Liver (tissue), 9 donors: ENCODE data around the gene APOL3. TPM values are rescaled to one million over a fixed set of nuclear protein-coding genes. Genes with fewer than 3 reads are reported as not detected.

Source experiments
- DNase-seq: peaks from one replicate; pipeline ENCODE4 v3.0.0-alpha.2; 2017; ENCODE audit warnings: low spot score
- H3K27ac ChIP-seq, 2 donors: one replicate each; pipeline ENCODE4 v1.7.0; 2013; ENCODE audit warnings: inconsistent platforms in 2 of 2, low read length in 2 of 2, control low read depth in 1 of 2, low read depth in 1 of 2, mild to moderate bottlenecking in 1 of 2
- H3K27me3 ChIP-seq, 4 donors: one replicate each; pipeline versions ENCODE4 v1.6.1 to v1.7.0; 2013; ENCODE audit warnings: low read length in 3 of 4, inconsistent platforms in 1 of 4, mild to moderate bottlenecking in 1 of 4, moderate library complexity in 1 of 4; ENCODE audit not compliant: control insufficient read depth in 4 of 4, insufficient read depth in 4 of 4
- H3K36me3 ChIP-seq, 4 donors: one replicate each; pipeline versions ENCODE4 v1.6.1 to v1.7.0; 2013; ENCODE audit warnings: low read length in 3 of 4, mild to moderate bottlenecking in 3 of 4, low read depth in 1 of 4, moderate library complexity in 1 of 4; ENCODE audit not compliant: control insufficient read depth in 4 of 4, insufficient read depth in 3 of 4
- H3K4me1 ChIP-seq, 4 donors: one replicate each; pipeline versions ENCODE4 v1.6.1 to v1.7.0; 2013; ENCODE audit warnings: low read length in 3 of 4, mild to moderate bottlenecking in 3 of 4, moderate library complexity in 1 of 4; ENCODE audit not compliant: control insufficient read depth in 4 of 4, insufficient read depth in 4 of 4
- H3K4me3 ChIP-seq, 3 donors: one replicate each; pipeline versions ENCODE4 v1.6.1 to v1.7.0; 2013; ENCODE audit warnings: low read length in 3 of 3, control low read depth in 1 of 3, low read depth in 1 of 3, mild to moderate bottlenecking in 1 of 3
- H3K9ac ChIP-seq, 2 donors: one replicate each; pipeline ENCODE4 v1.7.0; 2013; ENCODE audit warnings: low read length in 2 of 2, mild to moderate bottlenecking in 2 of 2, moderate library complexity in 2 of 2, control low read depth in 1 of 2, low read depth in 1 of 2
- H3K9me3 ChIP-seq, 4 donors: one replicate each; pipeline versions ENCODE4 v1.6.1 to v1.7.0; 2013; ENCODE audit warnings: low read length in 3 of 4; ENCODE audit not compliant: control insufficient read depth in 4 of 4
- FOXA2 ChIP-seq: IDR thresholded peaks from 2 replicates; pipeline ENCODE4 v1.6.1; 2016; ENCODE audit warnings: antibody characterized with exemption
- GABPA ChIP-seq, 2 donors: IDR thresholded peaks in 1 of 2; conservative IDR thresholded peaks in 1 of 2; 2 replicates each; pipeline ENCODE4 v1.6.1; 2016; ENCODE audit warnings: antibody characterized with exemption in 2 of 2, mild to moderate bottlenecking in 1 of 2, moderate library complexity in 1 of 2
- HNF4G ChIP-seq: IDR thresholded peaks from 2 replicates; pipeline ENCODE4 v1.6.1; 2016; ENCODE audit warnings: antibody characterized with exemption
- JUND ChIP-seq, 2 donors: IDR thresholded peaks; 2 replicates each; pipeline ENCODE4 v1.6.1; 2016; ENCODE audit warnings: antibody characterized with exemption in 2 of 2
- NR2F2 ChIP-seq: IDR thresholded peaks from 2 replicates; pipeline ENCODE4 v1.6.1; 2016; ENCODE audit warnings: antibody characterized with exemption
- RAD21 ChIP-seq, 2 donors: IDR thresholded peaks; 2 replicates each; pipeline ENCODE4 v1.6.1; 2016; ENCODE audit warnings: antibody characterized with exemption in 2 of 2, mild to moderate bottlenecking in 2 of 2
- RXRA ChIP-seq, 2 donors: IDR thresholded peaks; 2 replicates each; pipeline ENCODE4 v1.6.1; 2017 to 2018; ENCODE audit warnings: antibody characterized with exemption in 2 of 2, mild to moderate bottlenecking in 1 of 2
- TAF1 ChIP-seq: conservative IDR thresholded peaks from 2 replicates; pipeline ENCODE4 v1.6.1; 2016; ENCODE audit warnings: antibody characterized with exemption, mild to moderate bottlenecking
- YY1 ChIP-seq: IDR thresholded peaks from 2 replicates; pipeline ENCODE4 v1.6.1; 2016; ENCODE audit warnings: antibody characterized with exemption, mild to moderate bottlenecking
- WGBS: extraction: QIAGEN DNeasy Blood & Tissue Kit; methylation state at CpG from one replicate; pipeline ENCODE4 v1.1.7; 2013; 5-methylcytosine and 5-hydroxymethylcytosine counted together
- polyA plus RNA-seq, 2 donors: library from polyadenylated mRNA; stranded (reverse) in 1 of 2; unstranded in 1 of 2; fragments of 200-250 nt in 1 of 2; fragments of >200 nt in 1 of 2; fragmentation: Nextera tagmentation in 1 of 2; extraction: Ambion mirVana in 1 of 2; gene quantifications; one replicate each; pipeline versions ENCODE4 v1.2.1 to v1.2.3, GENCODE V29; 2013 to 2015
- total RNA-seq, 2 donors: library from RNA; depleted of rRNA; stranded (reverse); fragments of >200 nt; gene quantifications; one replicate each; pipeline ENCODE4 v1.2.3, GENCODE V29; 2014
- TF ChIP-seq, protein P1 (sequence below): IDR thresholded peaks from 2 replicates; pipeline ENCODE4 v1.6.1; 2016; ENCODE audit warnings: antibody characterized with exemption
- TF ChIP-seq, protein P2 (sequence below): IDR thresholded peaks from 2 replicates; pipeline ENCODE4 v1.6.1; 2016; ENCODE audit warnings: antibody characterized with exemption
- TF ChIP-seq, protein P3 (sequence below): fragments of 150-350 bp; IDR thresholded peaks from 2 replicates; pipeline ENCODE4 v1.5.1; 2017; ENCODE audit warnings: improper control_type of control experiment, low read depth, low read length; ENCODE audit not compliant: missing input control
- TF ChIP-seq, protein P4 (sequence below): IDR thresholded peaks from 2 replicates; pipeline ENCODE4 v1.6.1; 2016; ENCODE audit warnings: antibody characterized with exemption
- TF ChIP-seq, protein P5 (sequence below): IDR thresholded peaks from 2 replicates; pipeline ENCODE4 v1.6.1; 2016; ENCODE audit warnings: antibody characterized with exemption, mild to moderate bottlenecking
- donor health status: healthy.
- donor health status: healthy.
- donor health status: healthy.
- donor health status: healthy.
- donor health status: healthy.

Gene APOL3
- total and polyA plus RNA-seq, 4 donors: 7.2 to 34.5 (median 11.8) TPM

DNA sequence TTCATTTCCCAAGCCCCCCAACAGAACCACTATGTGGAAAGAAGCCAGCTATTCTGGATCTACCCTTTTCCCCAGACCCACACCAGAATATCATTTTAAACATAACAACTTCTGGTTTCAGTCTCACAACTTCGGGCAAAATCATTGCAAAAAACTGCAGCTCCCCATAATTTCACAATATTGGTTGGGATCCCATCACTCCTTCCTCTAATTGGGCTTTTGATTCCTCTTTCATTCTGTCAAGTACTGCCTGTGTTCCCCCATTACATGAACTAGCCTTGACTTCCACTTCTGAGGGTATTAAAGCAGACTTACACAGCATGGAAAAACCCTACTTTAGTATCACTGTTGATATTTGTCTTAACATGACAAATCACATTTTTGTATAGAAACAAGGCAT lies 4.1 kb upstream of the APOL3 start:
- WGBS: 46% methylated on average over 1 of the region's 1 CpG

DNA sequence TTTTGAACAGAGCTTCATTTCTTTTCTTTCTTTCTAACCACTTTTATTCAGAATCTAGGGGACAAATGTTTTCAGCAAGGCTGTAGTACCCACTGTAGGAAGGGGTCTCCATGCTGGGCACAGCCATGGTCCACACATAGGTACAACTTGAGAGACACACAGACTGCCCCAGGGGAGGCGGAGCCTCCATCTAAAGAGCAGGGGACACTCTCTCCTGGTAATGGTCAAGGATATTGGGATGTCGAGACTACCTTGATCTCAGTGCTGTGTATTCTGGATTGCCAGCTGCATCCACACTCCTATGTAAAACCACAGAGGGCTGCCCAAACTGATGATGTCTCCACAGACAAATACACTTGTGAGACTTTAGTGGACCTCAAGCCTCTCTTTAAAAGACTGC lies 2.9 kb upstream of the APOL3 start:
- no peaks in the 10 kb centered on the region for H3K36me3 ChIP-seq
- H3K4me1 ChIP-seq: peaks cover 12 to 73% (median 61%) of the 10 kb centered on the region in 4 donors
- no peaks in the 10 kb centered on the region for H3K27me3 ChIP-seq
- peak overlapping the region in 2 of 3 donors; percentile 36 to 51 for H3K4me3 ChIP-seq
- peak overlapping the region; percentile 92 to 96 for H3K27ac ChIP-seq
- H3K9ac ChIP-seq: peak overlapping the region; percentile 23 to 84
- DNase-seq: no peak
- H3K9me3 ChIP-seq: no peaks in the 10 kb centered on the region
- TF ChIP-seq RXRA (IDR thresholded peaks at IDR 0.05) (no peak), JUND (IDR thresholded peaks at IDR 0.05) (no peak), YY1 (no peak), GABPA (IDR thresholded peaks at IDR 0.05 in 1 of 2, conservative IDR thresholded peaks at IDR 0.05 in 1 of 2) (no peak), FOXA2 (no peak), TAF1 (no peak), RAD21 (IDR thresholded peaks at IDR 0.05) (no peak), NR2F2 (no peak)
- TF ChIP-seq, protein P1, sequence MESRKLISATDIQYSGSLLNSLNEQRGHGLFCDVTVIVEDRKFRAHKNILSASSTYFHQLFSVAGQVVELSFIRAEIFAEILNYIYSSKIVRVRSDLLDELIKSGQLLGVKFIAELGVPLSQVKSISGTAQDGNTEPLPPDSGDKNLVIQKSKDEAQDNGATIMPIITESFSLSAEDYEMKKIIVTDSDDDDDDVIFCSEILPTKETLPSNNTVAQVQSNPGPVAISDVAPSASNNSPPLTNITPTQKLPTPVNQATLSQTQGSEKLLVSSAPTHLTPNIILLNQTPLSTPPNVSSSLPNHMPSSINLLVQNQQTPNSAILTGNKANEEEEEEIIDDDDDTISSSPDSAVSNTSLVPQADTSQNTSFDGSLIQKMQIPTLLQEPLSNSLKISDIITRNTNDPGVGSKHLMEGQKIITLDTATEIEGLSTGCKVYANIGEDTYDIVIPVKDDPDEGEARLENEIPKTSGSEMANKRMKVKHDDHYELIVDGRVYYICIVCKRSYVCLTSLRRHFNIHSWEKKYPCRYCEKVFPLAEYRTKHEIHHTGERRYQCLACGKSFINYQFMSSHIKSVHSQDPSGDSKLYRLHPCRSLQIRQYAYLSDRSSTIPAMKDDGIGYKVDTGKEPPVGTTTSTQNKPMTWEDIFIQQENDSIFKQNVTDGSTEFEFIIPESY: no peak
- TF ChIP-seq, protein P2, sequence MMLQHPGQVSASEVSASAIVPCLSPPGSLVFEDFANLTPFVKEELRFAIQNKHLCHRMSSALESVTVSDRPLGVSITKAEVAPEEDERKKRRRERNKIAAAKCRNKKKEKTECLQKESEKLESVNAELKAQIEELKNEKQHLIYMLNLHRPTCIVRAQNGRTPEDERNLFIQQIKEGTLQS: no peak
- TF ChIP-seq, protein P3, sequence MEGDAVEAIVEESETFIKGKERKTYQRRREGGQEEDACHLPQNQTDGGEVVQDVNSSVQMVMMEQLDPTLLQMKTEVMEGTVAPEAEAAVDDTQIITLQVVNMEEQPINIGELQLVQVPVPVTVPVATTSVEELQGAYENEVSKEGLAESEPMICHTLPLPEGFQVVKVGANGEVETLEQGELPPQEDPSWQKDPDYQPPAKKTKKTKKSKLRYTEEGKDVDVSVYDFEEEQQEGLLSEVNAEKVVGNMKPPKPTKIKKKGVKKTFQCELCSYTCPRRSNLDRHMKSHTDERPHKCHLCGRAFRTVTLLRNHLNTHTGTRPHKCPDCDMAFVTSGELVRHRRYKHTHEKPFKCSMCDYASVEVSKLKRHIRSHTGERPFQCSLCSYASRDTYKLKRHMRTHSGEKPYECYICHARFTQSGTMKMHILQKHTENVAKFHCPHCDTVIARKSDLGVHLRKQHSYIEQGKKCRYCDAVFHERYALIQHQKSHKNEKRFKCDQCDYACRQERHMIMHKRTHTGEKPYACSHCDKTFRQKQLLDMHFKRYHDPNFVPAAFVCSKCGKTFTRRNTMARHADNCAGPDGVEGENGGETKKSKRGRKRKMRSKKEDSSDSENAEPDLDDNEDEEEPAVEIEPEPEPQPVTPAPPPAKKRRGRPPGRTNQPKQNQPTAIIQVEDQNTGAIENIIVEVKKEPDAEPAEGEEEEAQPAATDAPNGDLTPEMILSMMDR: no peak
- 60% methylated on average over 2 of the region's 2 CpGs for WGBS

More for the DNA sequence above, 4.1 kb upstream of the APOL3 start:
- H3K36me3 ChIP-seq: no peaks in the 10 kb centered on the region
- H3K4me3 ChIP-seq: peak overlapping the region in 2 of 3 donors; percentile 0 to 3
- DNase-seq: no peak
- no peak for TF ChIP-seq TAF1
- no peak for TF ChIP-seq HNF4G
- TF ChIP-seq, protein P4, sequence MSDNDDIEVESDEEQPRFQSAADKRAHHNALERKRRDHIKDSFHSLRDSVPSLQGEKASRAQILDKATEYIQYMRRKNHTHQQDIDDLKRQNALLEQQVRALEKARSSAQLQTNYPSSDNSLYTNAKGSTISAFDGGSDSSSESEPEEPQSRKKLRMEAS: no peak
- TF ChIP-seq FOXA2: no peak
- TF ChIP-seq, protein P5, sequence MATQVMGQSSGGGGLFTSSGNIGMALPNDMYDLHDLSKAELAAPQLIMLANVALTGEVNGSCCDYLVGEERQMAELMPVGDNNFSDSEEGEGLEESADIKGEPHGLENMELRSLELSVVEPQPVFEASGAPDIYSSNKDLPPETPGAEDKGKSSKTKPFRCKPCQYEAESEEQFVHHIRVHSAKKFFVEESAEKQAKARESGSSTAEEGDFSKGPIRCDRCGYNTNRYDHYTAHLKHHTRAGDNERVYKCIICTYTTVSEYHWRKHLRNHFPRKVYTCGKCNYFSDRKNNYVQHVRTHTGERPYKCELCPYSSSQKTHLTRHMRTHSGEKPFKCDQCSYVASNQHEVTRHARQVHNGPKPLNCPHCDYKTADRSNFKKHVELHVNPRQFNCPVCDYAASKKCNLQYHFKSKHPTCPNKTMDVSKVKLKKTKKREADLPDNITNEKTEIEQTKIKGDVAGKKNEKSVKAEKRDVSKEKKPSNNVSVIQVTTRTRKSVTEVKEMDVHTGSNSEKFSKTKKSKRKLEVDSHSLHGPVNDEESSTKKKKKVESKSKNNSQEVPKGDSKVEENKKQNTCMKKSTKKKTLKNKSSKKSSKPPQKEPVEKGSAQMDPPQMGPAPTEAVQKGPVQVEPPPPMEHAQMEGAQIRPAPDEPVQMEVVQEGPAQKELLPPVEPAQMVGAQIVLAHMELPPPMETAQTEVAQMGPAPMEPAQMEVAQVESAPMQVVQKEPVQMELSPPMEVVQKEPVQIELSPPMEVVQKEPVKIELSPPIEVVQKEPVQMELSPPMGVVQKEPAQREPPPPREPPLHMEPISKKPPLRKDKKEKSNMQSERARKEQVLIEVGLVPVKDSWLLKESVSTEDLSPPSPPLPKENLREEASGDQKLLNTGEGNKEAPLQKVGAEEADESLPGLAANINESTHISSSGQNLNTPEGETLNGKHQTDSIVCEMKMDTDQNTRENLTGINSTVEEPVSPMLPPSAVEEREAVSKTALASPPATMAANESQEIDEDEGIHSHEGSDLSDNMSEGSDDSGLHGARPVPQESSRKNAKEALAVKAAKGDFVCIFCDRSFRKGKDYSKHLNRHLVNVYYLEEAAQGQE: no peak
- TF ChIP-seq RAD21 (IDR thresholded peaks at IDR 0.05): no peak
- peak overlapping the region in 1 of 2 donors; percentile 70 for H3K9ac ChIP-seq
- H3K27ac ChIP-seq: peak overlapping the region; percentile 95 to 96
- peaks cover 10 to 62% (median 50%) of the 10 kb centered on the region in 4 donors for H3K4me1 ChIP-seq
- no peaks in the 10 kb centered on the region for H3K9me3 ChIP-seq
- no peaks in the 10 kb centered on the region for H3K27me3 ChIP-seq
